NB4 (cell line): ENCODE measurements around the gene FGF14.

Experiments used
- CTCF ChIP-seq: IDR thresholded peaks from one replicate; pipeline ENCODE4 v1.5.1; 2012; ENCODE audit warnings: low read depth, low read length
- MAX ChIP-seq: IDR thresholded peaks from 2 replicates; pipeline ENCODE4 v1.6.1; 2011; ENCODE audit warnings: low read depth, low read length
- POLR2A ChIP-seq: IDR thresholded peaks from 2 replicates; pipeline ENCODE4 v1.6.1; 2011; ENCODE audit warnings: mild to moderate bottlenecking; ENCODE audit not compliant: insufficient read length; ENCODE audit errors: extremely low read depth

- TF ChIP-seq CTCF (no peak), MAX (no peak), POLR2A (no peak)
Observed at GRCh38 chr13:102233566-102234208, 168.2 kb downstream of the FGF14 start.
